Adipocyte (in vitro differentiated cells): ENCODE measurements around the gene TEAD1.
A peak's percentile ranks its signal among the peaks of the same experiment; 100 is the strongest.

ENCODE experiments used
- DNase-seq: peaks from one replicate; pipeline ENCODE4 v3.0.0-alpha.2; 2015; ENCODE audit warnings: low read depth
- H3K27me3 ChIP-seq: replicated peaks from 2 replicates; pipeline ENCODE4 v1.7.0; 2013; ENCODE audit warnings: mild to moderate bottlenecking, low read length, moderate library complexity; ENCODE audit not compliant: control insufficient read depth, insufficient read depth
- H3K36me3 ChIP-seq: 2 replicates; pipeline ENCODE4 v1.7.0; 2013; ENCODE audit warnings: low read length, mild to moderate bottlenecking, moderate library complexity; ENCODE audit not compliant: control insufficient read depth, insufficient read depth, severe bottlenecking
- H3K4me1 ChIP-seq: 2 replicates; pipeline ENCODE4 v1.7.0; 2013; ENCODE audit warnings: mild to moderate bottlenecking, low read length, moderate library complexity; ENCODE audit not compliant: control insufficient read depth, insufficient read depth
- H3K4me3 ChIP-seq: 2 replicates; pipeline ENCODE4 v1.7.0; 2013; ENCODE audit warnings: mild to moderate bottlenecking, low read length, moderate library complexity
- H3K9ac ChIP-seq: 2 replicates; pipeline ENCODE4 v1.7.0; 2013; ENCODE audit warnings: mild to moderate bottlenecking, low read length, moderate library complexity
- H3K9me3 ChIP-seq: 2 replicates; pipeline ENCODE4 v1.7.0; 2013; ENCODE audit warnings: mild to moderate bottlenecking, low read length, moderate library complexity; ENCODE audit not compliant: control insufficient read depth

TEAD1 gene

GRCh38 chr11:12968826-12969225, 294.6 kb downstream of the TEAD1 start:
- H3K9me3 ChIP-seq, result no peaks in the 10 kb centered on the region
- peaks cover 31% of the 10 kb centered on the region for H3K27me3 ChIP-seq
- no peak overlapping the region for H3K4me3 ChIP-seq
- no peaks in the 10 kb centered on the region for H3K36me3 ChIP-seq
- no peak for DNase-seq
- H3K9ac ChIP-seq, result no peak overlapping the region
- H3K4me1 ChIP-seq, result no peaks in the 10 kb centered on the region

DNA sequence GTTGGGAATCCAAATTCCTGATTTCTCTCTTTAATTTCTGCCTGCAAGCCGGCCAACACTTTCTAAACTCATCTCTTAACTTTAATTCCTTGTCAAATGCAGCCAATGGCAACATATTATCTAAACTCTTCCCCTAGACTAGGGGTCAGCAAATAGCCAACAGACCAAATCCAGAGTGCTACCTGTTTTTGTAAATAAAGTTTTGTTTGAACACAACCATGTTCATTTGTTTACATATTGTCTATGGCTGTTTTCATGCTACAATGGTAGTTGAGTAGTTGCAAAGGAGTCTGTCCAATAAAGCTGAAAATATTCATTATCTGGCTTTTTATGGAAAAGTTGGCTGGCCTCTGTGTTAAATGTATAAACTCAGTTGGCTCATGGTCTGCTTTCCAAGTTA, 297.7 kb downstream of the TEAD1 start:
- Histone ChIP-seq H3K27me3 (peaks cover 49% of the 10 kb centered on the region), H3K9ac (no peak overlapping the region), H3K9me3 (no peaks in the 10 kb centered on the region), H3K4me3 (no peak overlapping the region), H3K36me3 (no peaks in the 10 kb centered on the region), H3K4me1 (no peaks in the 10 kb centered on the region)
- no peak for DNase-seq

- H3K36me3 ChIP-seq, result no peaks in the 10 kb centered on the region
- H3K27me3 ChIP-seq, result peaks cover 52% of the 10 kb centered on the region
- H3K9ac ChIP-seq, result no peak overlapping the region
- no peaks in the 10 kb centered on the region for H3K9me3 ChIP-seq
- no peak overlapping the region for H3K4me3 ChIP-seq
- H3K4me1 ChIP-seq, result no peaks in the 10 kb centered on the region
- DNase-seq, result peak; percentile 9
Observed at GRCh38 chr11:12973528-12974181, 299.4 kb downstream of the TEAD1 start.

- H3K36me3 ChIP-seq, result no peaks in the 10 kb centered on the region
Observed at GRCh38 chr11:12975195-12975594, 301.0 kb downstream of the TEAD1 start.

DNA sequence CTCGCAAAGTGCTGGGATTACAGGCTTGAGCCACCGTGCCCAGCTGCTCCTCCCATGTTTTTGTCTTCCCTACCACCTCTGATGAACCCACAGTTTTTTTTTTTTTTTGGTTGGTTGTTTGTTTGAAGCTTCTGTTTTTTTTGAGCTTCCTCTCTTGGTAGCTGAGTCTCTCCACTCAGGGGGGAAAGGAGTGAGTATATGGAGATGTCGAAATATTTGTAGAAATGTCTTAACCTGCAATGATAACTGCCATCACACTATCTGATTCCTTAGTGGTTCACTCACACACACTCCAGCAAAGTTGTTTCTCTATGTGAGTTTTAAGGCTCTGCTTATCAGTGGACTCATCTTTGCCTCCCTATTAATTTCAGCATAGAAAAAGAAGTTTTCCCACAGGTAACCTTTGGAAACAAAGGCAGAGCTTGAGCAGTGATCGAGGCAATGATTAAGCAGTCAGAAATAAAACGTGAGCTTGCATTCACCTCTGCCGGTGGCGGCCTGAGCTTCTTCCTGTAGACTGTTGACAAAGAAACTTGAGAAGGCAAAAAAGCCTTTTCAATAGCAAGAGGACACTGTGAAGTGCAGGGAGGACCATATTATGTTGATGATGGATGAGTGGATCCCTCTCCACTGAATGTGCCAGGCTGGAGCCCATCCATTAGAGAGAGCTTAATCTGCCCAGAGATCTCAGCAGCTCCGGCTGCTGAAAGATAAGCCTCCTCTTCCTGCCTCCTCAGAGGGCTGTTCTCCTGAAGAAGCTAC, 305.9 kb downstream of the TEAD1 start:
- peaks cover 56% of the 10 kb centered on the region for H3K27me3 ChIP-seq
- H3K9ac ChIP-seq, result no peak overlapping the region
- H3K36me3 ChIP-seq, result no peaks in the 10 kb centered on the region
- no peak overlapping the region for H3K4me3 ChIP-seq
- DNase-seq, result no peak
- no peaks in the 10 kb centered on the region for H3K9me3 ChIP-seq
- peaks cover 5% of the 10 kb centered on the region for H3K4me1 ChIP-seq

More at GRCh38 chr11:12975195-12975594, 301.0 kb downstream of the TEAD1 start:
- H3K9me3 ChIP-seq, result no peaks in the 10 kb centered on the region
- no peak overlapping the region for H3K4me3 ChIP-seq
- H3K27me3 ChIP-seq, result peaks cover 57% of the 10 kb centered on the region
- DNase-seq, result no peak
- H3K4me1 ChIP-seq, result no peaks in the 10 kb centered on the region
- H3K9ac ChIP-seq, result no peak overlapping the region

DNA sequence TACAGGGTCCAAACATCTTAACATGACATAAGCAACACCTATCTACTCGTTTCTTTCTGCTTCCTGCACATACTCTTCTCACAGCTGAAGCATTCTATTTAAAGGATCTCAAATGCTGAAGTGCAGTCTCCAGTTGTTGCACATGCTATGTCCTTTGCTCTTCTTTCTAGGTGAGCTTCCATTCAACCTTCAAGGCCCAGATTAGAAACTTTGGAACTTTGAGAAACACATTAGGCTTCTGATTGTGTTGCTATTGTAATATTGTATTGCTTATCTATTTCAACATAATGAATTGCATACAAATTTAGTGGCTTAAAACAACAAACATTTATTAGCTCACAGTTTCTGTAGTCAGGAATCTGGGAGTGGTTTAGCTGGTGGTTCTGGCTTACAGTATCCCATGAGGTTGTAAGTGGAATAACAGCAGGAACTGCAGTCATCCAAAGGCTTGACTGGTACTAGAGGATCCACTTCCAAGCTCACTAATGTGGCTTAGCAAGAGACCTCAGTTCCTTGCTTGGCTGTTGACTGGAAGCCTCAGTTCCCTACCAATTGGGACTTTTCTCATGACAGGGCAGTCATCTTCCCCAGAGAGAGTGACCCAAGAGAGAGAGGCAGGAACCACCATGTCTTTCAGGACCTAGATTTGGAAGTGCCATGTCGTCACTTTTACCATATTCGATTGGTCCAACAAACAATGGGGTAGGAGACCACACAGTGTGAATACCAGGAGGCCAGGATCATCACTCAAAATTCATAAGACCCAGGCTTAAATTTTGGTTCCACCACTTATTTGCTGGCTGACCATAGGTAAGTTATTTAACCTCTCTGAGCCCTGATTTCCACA, 307.7 kb downstream of the TEAD1 start:
- H3K9me3 ChIP-seq, result no peaks in the 10 kb centered on the region

DNA sequence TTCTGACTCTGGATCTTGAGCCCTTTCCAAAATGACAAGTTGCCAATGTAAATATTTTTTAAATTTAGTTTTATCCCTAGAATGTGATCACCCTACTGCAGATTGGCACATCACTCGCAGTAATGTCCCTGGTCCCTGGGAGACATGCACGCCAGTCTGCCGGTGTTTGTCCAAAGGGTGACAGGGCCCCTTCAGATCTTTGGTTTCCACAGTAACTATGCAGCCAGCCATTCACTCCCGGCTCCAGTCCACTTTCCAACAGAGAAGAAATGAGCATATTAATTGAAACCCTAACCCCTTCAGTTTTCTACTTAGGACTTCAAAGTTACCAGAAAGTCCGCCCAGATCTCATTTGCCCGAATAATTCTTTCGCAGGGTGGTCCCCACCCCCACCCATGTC, 309.1 kb downstream of the TEAD1 start:
- peaks cover 5% of the 10 kb centered on the region for H3K4me1 ChIP-seq
- DNase-seq, result no peak
- H3K9ac ChIP-seq, result no peak overlapping the region
- no peaks in the 10 kb centered on the region for H3K9me3 ChIP-seq
- no peak overlapping the region for H3K4me3 ChIP-seq
- no peaks in the 10 kb centered on the region for H3K36me3 ChIP-seq
- peaks cover 47% of the 10 kb centered on the region for H3K27me3 ChIP-seq

More for the DNA sequence above, 307.7 kb downstream of the TEAD1 start:
- Histone ChIP-seq H3K4me3 (no peak overlapping the region), H3K4me1 (peaks cover 5% of the 10 kb centered on the region), H3K9ac (no peak overlapping the region), H3K27me3 (peaks cover 58% of the 10 kb centered on the region), H3K36me3 (no peaks in the 10 kb centered on the region)
- DNase-seq, result peak; percentile 25

- no peaks in the 10 kb centered on the region for H3K9me3 ChIP-seq
Observed at GRCh38 chr11:12986194-12986898, 312.1 kb downstream of the TEAD1 start.

GRCh38 chr11:12989428-12990161, 315.4 kb downstream of the TEAD1 start:
- Histone ChIP-seq H3K36me3 (no peaks in the 10 kb centered on the region), H3K9ac (no peak overlapping the region), H3K4me3 (no peak overlapping the region), H3K9me3 (no peaks in the 10 kb centered on the region), H3K4me1 (peaks cover under 1% of the 10 kb centered on the region), H3K27me3 (peaks cover 30% of the 10 kb centered on the region)
- no peak for DNase-seq

More at GRCh38 chr11:12986194-12986898, 312.1 kb downstream of the TEAD1 start:
- H3K27me3 ChIP-seq, result peaks cover 36% of the 10 kb centered on the region
- H3K36me3 ChIP-seq, result no peaks in the 10 kb centered on the region
- H3K4me1 ChIP-seq, result peaks cover 5% of the 10 kb centered on the region
- no peak overlapping the region for H3K9ac ChIP-seq
- no peak overlapping the region for H3K4me3 ChIP-seq
- no peak for DNase-seq

GRCh38 chr11:12990162-12990480, 315.9 kb downstream of the TEAD1 start:
- Histone ChIP-seq H3K9ac (no peak overlapping the region), H3K4me3 (no peak overlapping the region), H3K9me3 (no peaks in the 10 kb centered on the region), H3K36me3 (no peaks in the 10 kb centered on the region), H3K27me3 (peaks cover 25% of the 10 kb centered on the region), H3K4me1 (peaks cover 4% of the 10 kb centered on the region)
- no peak for DNase-seq
